K562 (cell line): ENCODE results near the gene VWA1. TPM values are rescaled to one million over a fixed set of nuclear protein-coding genes. Genes with fewer than 3 reads are reported as not detected.

Experiments
- EP300 ChIP-seq: IDR thresholded peaks from 2 replicates; pipeline ENCODE4 v1.6.1; 2012; ENCODE audit warnings: low read length, improper control_type of control experiment
- ETV6 ChIP-seq, 3 experiments: fragments of 150-350 bp in 1 of 3; sonication (generic) in 1 of 3; formaldehyde crosslinking in 1 of 3; IDR thresholded peaks; 2 replicates each; pipeline versions ENCODE4 v1.6.1 to v1.8.0; 2014 to 2022; ENCODE audit warnings: borderline replicate concordance in 2 of 3, low read depth in 2 of 3, antibody characterized with exemption in 1 of 3, low read length in 1 of 3, mild to moderate bottlenecking in 1 of 3, missing genetic modification reagents in 1 of 3
- MCM7 ChIP-seq, 2 experiments: fragments of 450-650 bp; IDR thresholded peaks; 2 replicates each; pipeline ENCODE4 v1.6.1; 2016 to 2018
- MXD1 ChIP-seq: fragments of 250-450 bp; sonication (Bioruptor Pico); IDR thresholded peaks from 2 replicates; pipeline ENCODE4 v1.8.0; 2021; ENCODE audit warnings: borderline replicate concordance, mild to moderate bottlenecking, moderate library complexity; ENCODE audit not compliant: poor library complexity, severe bottlenecking
- PBX2 ChIP-seq, 2 experiments: IDR thresholded peaks in 1 of 2; conservative IDR thresholded peaks in 1 of 2; 2 replicates each; pipeline ENCODE4 v1.6.1; 2016; ENCODE audit warnings: low read depth in 2 of 2, mild to moderate bottlenecking in 1 of 2, missing compliant biosample characterization in 1 of 2, missing genetic modification characterization in 1 of 2, moderate library complexity in 1 of 2
- POLR2AphosphoS2 ChIP-seq: IDR thresholded peaks from 2 replicates; pipeline ENCODE4 v1.6.1; 2012; ENCODE audit warnings: low read length, improper control_type of control experiment
- SAP30 ChIP-seq: fragments of 200-600 bp; sonication (generic); IDR thresholded peaks from 2 replicates; pipeline ENCODE4 v1.6.1; 2012; ENCODE audit warnings: borderline replicate concordance, low read depth, mild to moderate bottlenecking, moderate library complexity, low read length, control low read depth, inconsistent platforms; ENCODE audit not compliant: insufficient read depth, poor library complexity, severe bottlenecking
- SNIP1 ChIP-seq: fragments of 450-650 bp; IDR thresholded peaks from 2 replicates; pipeline ENCODE4 v1.7.1; 2017; ENCODE audit warnings: low read depth, mild to moderate bottlenecking
- TBP ChIP-seq: optimal IDR thresholded peaks from 2 replicates; pipeline ENCODE3; 2011; ENCODE audit warnings: low read depth, low read length, improper control_type of control experiment
- TCF7 ChIP-seq: sonication (generic); IDR thresholded peaks from 2 replicates; pipeline ENCODE4 v1.6.1; 2016; ENCODE audit warnings: antibody characterized with exemption, borderline replicate concordance
- TEAD4 ChIP-seq, 2 experiments: sonication (generic) in 1 of 2; formaldehyde crosslinking in 1 of 2; IDR thresholded peaks; 2 replicates each; pipeline versions ENCODE4 v1.6.1 to v1.8.0; 2012 to 2022; ENCODE audit warnings: borderline replicate concordance in 1 of 2, inconsistent platforms in 1 of 2, low read length in 1 of 2, mild to moderate bottlenecking in 1 of 2, missing genetic modification reagents in 1 of 2
- ZBTB34 ChIP-seq: fragments of 250-450 bp; sonication (Bioruptor Pico); IDR thresholded peaks from 2 replicates; pipeline ENCODE4 v1.8.0; 2021; ENCODE audit warnings: mild to moderate bottlenecking, moderate library complexity
- ZBTB5 ChIP-seq: fragments of 450-650 bp; IDR thresholded peaks from 2 replicates; pipeline ENCODE4 v1.6.1; 2017; ENCODE audit warnings: antibody characterized with exemption
- ZNF146 ChIP-seq: IDR thresholded peaks from one replicate; pipeline ENCODE4 v1.6.1; 2018; ENCODE audit warnings: missing compliant biosample characterization; ENCODE audit not compliant: unreplicated experiment
- ZNF253 ChIP-seq: fragments of 250-450 bp; sonication (Bioruptor Pico); conservative IDR thresholded peaks from 2 replicates; pipeline ENCODE4 v1.6.1; 2021; ENCODE audit warnings: mild to moderate bottlenecking
- polyA plus RNA-seq, 8 experiments: library from polyadenylated mRNA; depleted of rRNA in 4 of 8; stranded (reverse) in 5 of 8; unstranded in 3 of 8; fragments of >200 nt; fragmentation: Nextera tagmentation in 2 of 8; fragmentation: Illumina TruSeq in 1 of 8; extraction: Ambion mirVana in 2 of 8; extraction: Trizol in 1 of 8; gene quantifications; 2 replicates each; pipeline versions ENCODE4 v1.2.1 to v1.2.3, GENCODE V29; 2011 to 2014; ENCODE audit warnings: inconsistent platforms in 1 of 8, missing spikeins in 1 of 8
- total RNA-seq, 7 experiments: library from RNA; depleted of rRNA in 6 of 7; stranded (reverse); fragments of >200 nt in 6 of 7; fragmentation: Illumina TruSeq in 2 of 7; extraction: Trizol in 2 of 7; gene quantifications; 2 replicates each; pipeline versions ENCODE4 v1.2.1 to v1.2.3, GENCODE V29; 2011 to 2021; ENCODE audit warnings: low replicate concordance in 1 of 7

The VWA1 gene
- total and polyA plus RNA-seq, 9 of the 15 experiments (the other 6 are each of a cell fraction or from before 2014, with no cell fraction given): 0.01 to 6.4 (median 0.85) TPM

- TF ChIP-seq PBX2 (CRISPR knock-in tag; IDR thresholded peaks at IDR 0.05; ENCODE audit: low read depth): no peak
- TF ChIP-seq PBX2 (tag; conservative IDR thresholded peaks at IDR 0.05; ENCODE audit: low read depth): no peak
- TF ChIP-seq EP300: no peak
- 0 out of 2 replicates have a peak, but pooled peaks have one; percentile 15 for TF ChIP-seq POLR2AphosphoS2
- TF ChIP-seq SAP30: no peak
- TF ChIP-seq ZBTB5: no peak
- no peak for TF ChIP-seq ETV6 (IDR thresholded peaks at IDR 0.05; ENCODE audit: borderline replicate concordance in 1 of 2, low read depth in 2 of 2, low read length in 1 of 2)
- peak; percentile 52; the same call in 1 of the 2 replicates for TF ChIP-seq ETV6 (CRISPR knock-in tag; IDR thresholded peaks at IDR 0.05; ENCODE audit: borderline replicate concordance)
- TF ChIP-seq TBP: no peak
- no peak for TF ChIP-seq TCF7
- TF ChIP-seq ZNF253: no peak
- TF ChIP-seq MCM7 (IDR thresholded peaks at IDR 0.05): no peak
- 0 out of 2 replicates have a peak, but pooled peaks have one; percentile 21 for TF ChIP-seq SNIP1
- no peak for TF ChIP-seq MXD1 (CRISPR knock-in tag)
- no peak for TF ChIP-seq TEAD4 (IDR thresholded peaks at IDR 0.05; ENCODE audit: low read length)
- TF ChIP-seq TEAD4 (CRISPR knock-in tag; IDR thresholded peaks at IDR 0.05; ENCODE audit: borderline replicate concordance): 0 out of 2 replicates have a peak, but pooled peaks have one; percentile 75
- no peak for TF ChIP-seq ZBTB34
- TF ChIP-seq ZNF146 (CRISPR knock-in tag): no peak
Measured at GRCh38 chr1:1407636-1408318, 27.7 kb upstream of the VWA1 start (continued).
